Activated T-cell treated with anti-CD3 and anti-CD28 coated beads for 4 hours (primary cell): ENCODE results near the gene RIMS1.

Source experiments
- DNase-seq: peaks from one replicate; pipeline ENCODE4 v3.0.0-alpha.2; 2020

RIMS1 gene

DNA sequence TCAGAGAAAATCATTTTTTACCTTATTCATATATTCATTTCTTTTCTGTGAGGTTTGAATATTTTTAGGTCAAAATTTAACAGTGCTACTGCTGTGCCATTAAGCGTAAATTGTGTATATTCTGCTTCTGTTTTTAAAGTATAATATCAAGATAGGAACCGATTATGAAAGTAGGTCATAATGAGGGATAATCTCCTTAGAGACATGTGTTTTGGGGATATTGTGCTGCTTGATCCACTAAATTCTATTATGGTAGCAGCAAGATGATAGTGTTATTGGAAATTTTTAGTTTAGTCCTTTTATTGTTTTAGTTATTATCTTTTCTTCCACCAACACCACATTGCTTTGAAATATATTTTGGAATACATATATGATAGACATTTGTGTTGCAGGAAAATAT lies 244.0 kb downstream of the RIMS1 start:
- DNase-seq: no peak

- DNase-seq: no peak
These were observed 246.1 kb downstream of the RIMS1 start for GRCh38 chr6:72132427-72132826.

DNA sequence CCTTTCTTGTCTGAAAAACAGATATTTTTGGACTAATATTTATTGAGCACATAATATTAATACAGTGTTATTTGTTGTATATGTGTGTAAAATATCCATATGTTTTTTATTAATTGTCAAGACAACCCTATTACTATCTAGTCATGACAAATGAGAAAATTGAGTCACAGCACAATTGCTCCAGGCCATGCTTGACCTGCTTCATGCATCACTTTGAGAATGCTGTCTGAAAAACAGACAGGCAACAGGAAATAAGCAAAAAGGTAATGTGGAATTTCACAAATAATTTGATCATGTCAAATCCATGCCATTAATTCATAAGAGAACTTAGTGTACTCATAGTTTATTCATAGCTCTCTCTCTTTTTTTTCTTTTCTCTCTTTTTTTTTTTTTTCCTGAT lies 246.5 kb downstream of the RIMS1 start:
- DNase-seq: no peak

DNA sequence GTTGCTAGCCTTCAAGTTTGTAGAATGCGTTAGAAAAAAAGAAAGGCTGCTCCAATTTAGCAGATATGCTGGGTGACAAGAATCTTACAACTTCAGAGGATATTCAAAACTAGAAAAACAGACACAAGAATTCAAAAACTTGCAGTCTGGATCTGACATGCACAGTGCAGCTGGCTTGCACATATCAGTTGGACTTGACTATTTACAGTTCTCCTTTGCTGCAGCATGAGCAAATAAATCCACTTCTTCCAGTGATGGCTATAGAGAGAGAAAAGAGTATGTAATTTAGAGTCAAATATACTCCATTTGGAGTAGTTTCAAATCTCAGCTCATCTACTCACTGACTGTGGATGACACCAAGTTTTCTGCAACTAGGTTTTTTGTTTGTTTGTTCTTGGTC lies 247.0 kb downstream of the RIMS1 start:
- DNase-seq: no peak

GRCh38 chr6:72140795-72141194 lies 254.4 kb downstream of the RIMS1 start:
- DNase-seq: no peak

DNA sequence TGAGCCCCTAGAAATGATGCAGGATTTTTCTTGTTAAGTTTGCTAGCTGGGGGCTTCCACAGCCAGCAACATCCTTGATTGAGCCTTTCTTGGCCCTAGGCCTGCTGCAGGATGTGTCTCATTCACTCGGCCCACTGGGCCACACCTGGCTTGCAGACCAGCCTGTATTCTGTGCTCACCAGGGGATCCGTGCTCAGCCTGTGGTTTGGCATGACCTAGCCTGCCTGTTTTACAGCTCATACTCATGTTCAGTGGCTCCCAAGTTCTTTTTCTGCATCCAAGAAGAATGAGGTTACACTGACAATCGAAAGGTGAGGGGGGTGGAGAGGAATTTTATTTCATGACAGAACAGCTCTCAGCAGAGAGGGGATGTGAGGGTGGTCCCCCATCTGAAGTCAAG lies 263.4 kb downstream of the RIMS1 start:
- no peak for DNase-seq

DNA sequence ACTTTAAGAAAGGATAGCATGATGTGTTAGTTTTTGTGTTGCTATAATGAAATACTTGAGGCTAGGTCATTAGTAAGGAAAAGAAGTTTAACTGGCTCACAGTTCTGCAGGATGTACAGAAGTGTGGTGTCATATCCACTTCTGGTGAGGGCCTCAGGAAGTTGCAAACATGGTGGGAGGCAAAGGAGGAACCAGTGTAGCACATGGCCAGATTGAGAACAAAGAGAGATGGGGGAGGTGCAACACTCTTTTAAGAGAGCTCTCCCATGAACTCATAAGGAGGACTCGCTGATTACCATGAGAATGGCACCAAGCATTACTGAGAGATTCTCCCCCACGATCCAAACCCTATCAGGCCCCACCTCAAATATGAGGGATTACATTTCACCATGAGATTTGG lies 265.4 kb downstream of the RIMS1 start:
- DNase-seq: no peak

GRCh38 chr6:72175916-72176315 lies 289.6 kb downstream of the RIMS1 start:
- DNase-seq: no peak

DNA sequence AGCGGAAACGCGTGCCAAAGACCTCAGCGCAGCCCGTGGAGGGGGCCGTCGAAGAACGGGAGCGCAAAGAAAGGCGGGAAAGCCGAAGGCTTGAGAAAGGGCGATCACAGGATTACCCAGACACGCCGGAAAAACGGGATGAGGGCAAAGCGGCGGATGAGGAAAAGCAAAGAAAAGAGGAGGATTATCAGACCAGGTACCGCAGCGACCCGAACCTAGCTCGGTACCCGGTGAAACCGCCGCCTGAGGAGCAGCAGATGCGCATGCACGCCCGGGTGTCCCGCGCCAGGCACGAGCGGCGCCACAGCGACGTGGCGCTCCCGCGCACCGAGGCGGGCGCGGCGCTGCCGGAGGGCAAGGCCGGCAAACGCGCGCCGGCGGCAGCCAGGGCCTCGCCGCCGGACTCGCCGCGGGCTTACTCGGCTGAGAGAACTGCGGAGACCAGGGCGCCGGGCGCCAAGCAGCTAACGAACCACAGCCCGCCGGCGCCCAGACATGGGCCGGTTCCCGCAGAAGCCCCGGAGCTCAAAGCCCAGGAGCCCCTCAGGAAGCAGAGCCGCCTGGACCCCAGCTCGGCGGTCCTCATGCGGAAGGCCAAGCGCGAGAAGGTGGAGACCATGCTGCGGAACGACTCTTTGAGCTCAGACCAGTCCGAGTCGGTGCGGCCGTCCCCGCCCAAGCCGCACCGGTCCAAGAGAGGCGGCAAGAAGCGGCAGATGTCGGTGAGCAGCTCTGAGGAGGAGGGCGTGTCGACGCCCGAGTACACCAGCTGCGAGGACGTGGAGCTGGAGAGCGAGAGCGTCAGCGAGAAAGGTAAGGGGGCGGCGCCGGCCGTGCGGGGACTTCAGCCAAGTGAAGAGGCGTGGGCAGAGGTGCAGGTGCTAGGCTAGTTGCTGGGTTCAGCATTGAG lies 296.2 kb downstream of the RIMS1 start:
- no peak for DNase-seq

- DNase-seq: no peak
These were observed 317.6 kb downstream of the RIMS1 start for GRCh38 chr6:72203983-72204382.

DNA sequence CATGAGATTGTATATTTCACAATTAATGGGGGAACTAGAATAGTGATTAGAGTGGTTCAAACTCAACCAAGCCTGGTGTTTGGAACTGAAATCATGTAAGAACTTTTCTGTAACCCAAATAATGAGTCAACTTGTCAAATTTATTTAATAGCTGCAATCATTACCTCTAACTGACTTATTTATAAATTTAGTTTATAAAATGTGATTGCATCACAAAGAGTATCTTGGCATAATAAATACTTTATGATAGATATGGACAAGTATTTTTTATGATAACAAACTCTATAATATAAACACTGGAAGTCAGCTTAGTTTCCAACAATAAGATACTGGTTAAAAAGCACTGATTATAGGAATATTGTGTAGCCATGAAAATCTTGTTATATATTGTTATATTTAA lies 319.1 kb downstream of the RIMS1 start:
- DNase-seq: no peak

DNA sequence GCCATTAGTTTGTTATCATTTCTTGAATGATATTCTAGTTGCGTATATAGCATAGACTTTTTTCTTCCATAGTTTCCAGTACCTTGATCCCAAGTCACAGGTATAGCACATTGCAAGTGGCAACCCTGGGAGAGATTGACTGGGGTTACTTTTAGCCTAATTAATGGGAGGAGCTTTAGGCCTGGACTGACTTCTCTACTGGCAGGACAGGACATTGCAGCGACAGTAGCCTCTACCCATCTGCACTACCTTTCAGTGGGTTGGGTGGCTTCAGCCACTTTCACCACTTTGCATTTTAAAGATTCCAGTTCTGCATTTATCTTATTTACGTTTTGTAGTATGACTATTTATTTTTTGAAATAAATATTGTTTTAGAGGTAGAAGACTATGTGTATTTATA lies 320.3 kb downstream of the RIMS1 start:
- no peak for DNase-seq

DNA sequence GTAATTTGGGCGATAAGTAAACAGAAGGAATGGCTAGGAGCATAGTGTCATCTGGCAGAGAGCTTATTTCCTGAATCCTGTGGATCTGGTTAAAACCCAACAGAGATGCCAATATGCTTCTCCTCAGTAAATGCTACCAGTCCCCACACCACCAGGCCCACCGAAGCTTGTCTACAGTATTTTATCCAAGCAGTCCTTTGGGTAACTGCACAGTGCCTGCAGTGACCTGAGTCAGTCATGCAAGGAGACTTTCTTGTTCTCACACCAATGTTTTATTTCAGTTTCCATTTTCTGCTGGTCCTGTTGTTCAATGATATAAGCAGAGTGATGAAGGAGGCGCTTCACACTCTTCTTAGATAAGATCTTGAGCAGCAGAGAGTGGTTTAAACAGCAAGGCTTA lies 326.3 kb downstream of the RIMS1 start:
- no peak for DNase-seq

- DNase-seq: no peak
These were observed 327.3 kb downstream of the RIMS1 start for GRCh38 chr6:72213654-72214053.

DNA sequence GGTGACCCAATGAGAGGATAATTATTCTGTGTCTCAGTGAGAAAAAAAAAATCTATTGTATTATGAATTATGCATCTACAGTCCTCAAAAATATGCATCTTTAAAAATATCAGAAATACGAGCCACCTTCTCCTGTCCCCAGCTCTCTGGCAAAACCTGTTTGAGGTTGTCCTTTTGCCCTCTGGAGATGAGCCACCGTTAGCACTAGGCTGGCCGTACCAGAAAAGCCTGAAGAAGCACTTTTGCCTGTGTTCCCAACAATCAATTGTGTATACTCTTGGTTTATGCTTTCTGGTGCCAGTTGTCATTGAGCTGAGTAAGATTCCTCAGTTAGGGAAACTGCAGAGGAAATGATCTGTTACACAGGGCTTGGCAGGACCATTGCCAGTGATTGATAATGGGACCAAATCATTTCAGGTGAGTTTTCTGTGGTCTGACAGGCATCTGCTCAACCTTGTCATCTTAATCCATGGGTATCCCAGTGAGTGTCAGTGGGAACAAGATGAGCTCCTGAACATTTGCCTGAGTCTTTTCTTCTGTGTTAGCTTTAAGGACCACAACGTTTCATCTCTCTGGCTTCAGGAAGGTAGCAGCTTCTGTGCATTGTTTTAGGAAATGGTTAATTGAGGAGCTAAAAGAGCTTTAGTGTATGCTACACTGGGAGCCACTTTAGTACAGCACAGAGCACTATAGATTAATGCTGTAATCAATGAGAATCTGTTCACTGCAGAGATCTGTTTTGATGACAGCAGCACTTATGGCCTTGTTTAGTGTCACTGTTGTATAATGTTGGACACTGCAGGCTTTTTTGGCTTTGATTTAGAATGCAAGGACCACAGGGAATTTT lies 330.1 kb downstream of the RIMS1 start:
- no peak for DNase-seq

DNA sequence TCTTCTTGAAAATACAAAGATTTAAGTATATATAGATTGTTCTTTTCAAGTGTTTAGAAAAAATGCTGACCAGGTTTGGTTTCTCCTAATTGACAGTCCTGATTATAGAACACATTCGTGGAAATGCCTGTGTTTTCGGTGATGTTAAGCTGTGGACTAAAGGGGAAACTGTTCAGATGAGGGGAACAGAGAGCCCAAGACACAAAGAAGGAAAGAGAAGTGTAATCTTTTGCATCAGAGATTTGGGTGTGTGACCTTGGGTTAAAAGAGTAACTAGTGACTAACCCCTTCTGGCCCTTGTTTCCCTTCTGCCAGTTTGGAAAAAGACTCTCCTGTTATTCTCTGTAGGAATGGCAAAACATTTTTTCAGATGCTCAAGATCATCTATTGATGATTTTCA lies 331.3 kb downstream of the RIMS1 start:
- no peak for DNase-seq

- DNase-seq: no peak
These were observed 331.8 kb downstream of the RIMS1 start for GRCh38 chr6:72218125-72218524.

DNA sequence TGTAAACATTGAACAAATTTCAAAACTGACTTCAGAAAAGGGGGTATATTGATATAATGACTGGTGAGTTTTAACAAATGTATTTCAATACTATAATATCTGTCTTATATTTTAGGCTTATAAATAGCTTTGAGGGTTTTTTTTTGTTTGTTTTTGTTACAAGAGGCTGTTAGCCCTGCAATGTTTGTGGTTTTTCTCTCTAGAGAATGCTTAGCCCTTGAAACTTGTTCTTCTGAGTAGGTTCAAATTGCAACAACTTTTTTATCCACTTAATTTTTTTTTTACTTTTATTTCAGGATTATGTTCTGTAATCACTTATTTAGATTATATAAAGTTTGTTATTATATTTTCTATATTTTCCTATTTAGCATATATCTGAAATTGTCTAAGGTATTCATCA lies 333.2 kb downstream of the RIMS1 start:
- no peak for DNase-seq

- no peak for DNase-seq
These were observed 351.7 kb downstream of the RIMS1 start for GRCh38 chr6:72238021-72238420.

- no peak for DNase-seq
These were observed 352.6 kb downstream of the RIMS1 start for GRCh38 chr6:72238900-72239299.

DNA sequence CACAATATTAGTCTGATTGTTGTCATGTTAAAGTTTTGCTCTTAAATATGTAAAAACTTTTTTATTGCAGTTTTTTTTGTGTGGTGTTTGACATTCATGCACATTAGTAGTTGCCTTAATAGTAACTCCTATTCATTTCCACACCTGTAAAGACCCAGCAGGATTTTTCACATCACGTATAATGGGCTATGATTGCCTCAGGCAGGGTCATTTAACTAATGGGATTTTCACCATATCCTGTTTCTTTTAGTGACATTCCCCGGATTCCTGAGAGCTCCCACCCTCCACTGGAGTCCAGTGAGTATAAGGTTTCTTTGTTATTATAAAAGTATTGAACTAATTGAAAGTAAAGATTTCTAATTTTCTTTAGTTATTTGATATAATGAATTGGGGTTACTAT lies 359.2 kb downstream of the RIMS1 start:
- DNase-seq: no peak

DNA sequence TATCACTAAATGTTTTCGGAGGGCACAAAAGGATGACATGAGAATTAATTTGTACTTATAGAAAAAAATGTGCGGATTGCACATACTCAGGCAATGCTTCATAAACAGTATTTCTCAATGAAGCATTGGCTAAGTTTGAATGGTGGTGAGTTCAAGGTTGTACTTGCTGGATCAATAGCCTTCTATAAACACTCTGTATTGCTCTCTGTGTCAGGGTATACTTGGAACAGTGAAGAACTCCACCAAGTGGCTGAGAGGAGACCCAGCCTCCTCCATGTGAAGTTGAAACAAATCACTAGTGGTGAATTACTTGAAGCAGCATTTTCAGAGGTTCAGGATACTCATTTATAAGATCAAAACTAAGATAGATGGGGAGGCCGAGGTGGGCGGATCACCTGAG lies 360.6 kb downstream of the RIMS1 start:
- DNase-seq: no peak

GRCh38 chr6:72248621-72249020 lies 362.3 kb downstream of the RIMS1 start:
- DNase-seq: no peak

- no peak for DNase-seq
These were observed 364.3 kb downstream of the RIMS1 start for GRCh38 chr6:72250664-72251063.
